ENCODE measurements around the gene FUT9.

DNA sequence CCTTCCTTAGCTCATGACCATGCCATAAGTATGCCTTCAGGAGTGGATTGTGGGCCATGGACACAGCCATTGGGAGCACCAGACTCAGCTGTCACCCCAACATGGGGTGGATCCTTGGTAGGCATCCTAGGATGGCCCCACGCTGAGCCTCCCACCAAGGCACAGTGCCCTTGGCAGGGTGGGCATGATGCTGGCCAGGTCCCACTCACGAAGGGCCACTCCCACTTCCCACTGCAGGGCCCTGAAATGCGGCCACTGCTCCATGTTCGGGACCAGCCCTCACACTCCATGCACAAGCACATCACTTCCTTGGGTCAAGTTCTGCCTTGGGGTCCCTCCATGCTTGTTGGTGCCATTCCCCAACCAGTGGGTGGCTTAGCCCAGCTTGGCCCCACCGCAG is 12.9 kb upstream of the FUT9 start:
- TF ChIP-seq, protein P1, sequence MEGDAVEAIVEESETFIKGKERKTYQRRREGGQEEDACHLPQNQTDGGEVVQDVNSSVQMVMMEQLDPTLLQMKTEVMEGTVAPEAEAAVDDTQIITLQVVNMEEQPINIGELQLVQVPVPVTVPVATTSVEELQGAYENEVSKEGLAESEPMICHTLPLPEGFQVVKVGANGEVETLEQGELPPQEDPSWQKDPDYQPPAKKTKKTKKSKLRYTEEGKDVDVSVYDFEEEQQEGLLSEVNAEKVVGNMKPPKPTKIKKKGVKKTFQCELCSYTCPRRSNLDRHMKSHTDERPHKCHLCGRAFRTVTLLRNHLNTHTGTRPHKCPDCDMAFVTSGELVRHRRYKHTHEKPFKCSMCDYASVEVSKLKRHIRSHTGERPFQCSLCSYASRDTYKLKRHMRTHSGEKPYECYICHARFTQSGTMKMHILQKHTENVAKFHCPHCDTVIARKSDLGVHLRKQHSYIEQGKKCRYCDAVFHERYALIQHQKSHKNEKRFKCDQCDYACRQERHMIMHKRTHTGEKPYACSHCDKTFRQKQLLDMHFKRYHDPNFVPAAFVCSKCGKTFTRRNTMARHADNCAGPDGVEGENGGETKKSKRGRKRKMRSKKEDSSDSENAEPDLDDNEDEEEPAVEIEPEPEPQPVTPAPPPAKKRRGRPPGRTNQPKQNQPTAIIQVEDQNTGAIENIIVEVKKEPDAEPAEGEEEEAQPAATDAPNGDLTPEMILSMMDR (IDR thresholded peaks at IDR 0.05), result no peak
- no peak for TF ChIP-seq POLR2A (IDR thresholded peaks at IDR 0.05)
